Cardiac ventricle fibroblast (primary cell): ENCODE measurements around the gene CYP2A13. TPM values are rescaled to one million over a fixed set of nuclear protein-coding genes. Genes with fewer than 3 reads are reported as not detected.

Experiments used
- total RNA-seq: library from RNA; depleted of rRNA; stranded (reverse); fragments of >200 nt; gene quantifications from 2 replicates; pipeline ENCODE4 v1.2.3, GENCODE V29; 2015

Gene CYP2A13
- total RNA-seq: not detected in 2 replicates

DNA sequence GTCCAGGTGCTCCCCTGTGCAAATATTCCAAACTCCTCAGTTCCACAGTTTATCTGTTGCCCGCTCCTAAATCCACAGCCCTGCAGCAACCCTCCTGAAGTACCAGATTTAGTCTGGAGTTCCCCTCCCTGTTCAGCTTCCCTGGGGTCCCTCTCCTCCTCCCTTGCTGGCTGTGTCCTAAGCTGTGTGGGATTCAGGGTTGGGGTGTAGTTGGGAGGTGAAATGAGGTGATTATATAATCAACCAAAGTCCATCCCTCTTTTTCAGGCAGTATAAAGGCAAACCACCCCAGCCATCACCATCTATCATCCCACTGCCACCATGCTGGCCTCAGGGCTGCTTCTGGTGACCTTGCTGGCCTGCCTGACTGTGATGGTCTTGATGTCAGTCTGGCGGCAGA, at the start of gene CYP2A13:
Gene CYP2A13 (plus strand): TSS at position 301 of the 400 bp plus-strand sequence. CDS start 21 bp downstream, at position 322.

DNA sequence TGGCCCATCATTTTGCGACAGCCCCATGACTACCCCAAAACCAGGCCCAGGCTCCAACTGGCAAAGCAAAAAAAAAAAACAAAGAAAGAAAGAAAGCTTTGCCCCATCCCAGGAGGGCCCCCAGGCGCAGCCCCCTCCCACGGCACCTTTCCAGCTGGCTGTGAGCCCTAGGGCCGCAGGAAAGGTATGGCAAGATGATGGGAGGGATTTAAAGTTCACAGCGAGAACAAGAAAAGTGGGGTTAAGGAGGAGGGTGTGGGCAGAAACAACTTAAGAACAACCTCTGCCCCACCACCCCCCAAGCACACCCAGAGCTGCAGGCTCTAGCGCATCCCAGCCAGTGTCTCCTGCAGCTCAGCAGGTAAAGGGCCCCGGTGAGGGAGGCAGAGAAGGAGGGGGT, 25.9 kb downstream of the CYP2A13 start, which contains the start of gene CYP2F1:
Gene CYP2F1 (plus strand): TSS at position 301 of the 400 bp plus-strand sequence. CDS start 1,757 bp downstream, outside the sequence.

Other genes starting within 250 kb of the CYP2A13 start
- gene CYP2A6, start 238.0 kb upstream of the CYP2A13 start, total RNA-seq: not detected in 2 replicates
- gene CYP2A7, start 206.2 kb upstream of the CYP2A13 start, total RNA-seq: not detected in 2 replicates
- gene CYP2B6, start 97.2 kb upstream of the CYP2A13 start, total RNA-seq: not detected in 2 replicates
- gene CYP2F1, start 26.0 kb downstream of the CYP2A13 start, total RNA-seq: not detected in 2 replicates
- not detected in 2 replicates for gene CYP2S1, start 104.8 kb downstream of the CYP2A13 start, total RNA-seq
- gene AXL, start 130.8 kb downstream of the CYP2A13 start, total RNA-seq: 44.3 and 52.9 TPM in 2 replicates
- 117 and 119 TPM in 2 replicates for gene HNRNPUL1, start 175.9 kb downstream of the CYP2A13 start, total RNA-seq
- 11.9 and 12.0 TPM in 2 replicates for gene CCDC97, start 221.7 kb downstream of the CYP2A13 start, total RNA-seq